ENCODE results near the gene DGAT2. TPM values are rescaled to one million over a fixed set of nuclear protein-coding genes. Genes with fewer than 3 reads are reported as not detected.

DGAT2 gene
- total RNA-seq, 1 donor from 2014 or later: 26.2 TPM

GRCh38 chr11:75789521-75789920 is 20.9 kb downstream of the DGAT2 start:
- DNase-seq (ENCODE audit: low spot score in 2 of 2): no peak
- intact Hi-C loops (cut with DNase I): no loop called here
- Histone ChIP-seq H3K36me3 (no peaks in the 10 kb centered on the region), H3K9me3 (no peaks in the 10 kb centered on the region), H3K27ac (no peak overlapping the region), H3K27me3 (no peaks in the 10 kb centered on the region), H3K4me1 (no peaks in the 10 kb centered on the region), H3K4me3 (no peak overlapping the region)
- TF ChIP-seq, protein P1, sequence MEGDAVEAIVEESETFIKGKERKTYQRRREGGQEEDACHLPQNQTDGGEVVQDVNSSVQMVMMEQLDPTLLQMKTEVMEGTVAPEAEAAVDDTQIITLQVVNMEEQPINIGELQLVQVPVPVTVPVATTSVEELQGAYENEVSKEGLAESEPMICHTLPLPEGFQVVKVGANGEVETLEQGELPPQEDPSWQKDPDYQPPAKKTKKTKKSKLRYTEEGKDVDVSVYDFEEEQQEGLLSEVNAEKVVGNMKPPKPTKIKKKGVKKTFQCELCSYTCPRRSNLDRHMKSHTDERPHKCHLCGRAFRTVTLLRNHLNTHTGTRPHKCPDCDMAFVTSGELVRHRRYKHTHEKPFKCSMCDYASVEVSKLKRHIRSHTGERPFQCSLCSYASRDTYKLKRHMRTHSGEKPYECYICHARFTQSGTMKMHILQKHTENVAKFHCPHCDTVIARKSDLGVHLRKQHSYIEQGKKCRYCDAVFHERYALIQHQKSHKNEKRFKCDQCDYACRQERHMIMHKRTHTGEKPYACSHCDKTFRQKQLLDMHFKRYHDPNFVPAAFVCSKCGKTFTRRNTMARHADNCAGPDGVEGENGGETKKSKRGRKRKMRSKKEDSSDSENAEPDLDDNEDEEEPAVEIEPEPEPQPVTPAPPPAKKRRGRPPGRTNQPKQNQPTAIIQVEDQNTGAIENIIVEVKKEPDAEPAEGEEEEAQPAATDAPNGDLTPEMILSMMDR (IDR thresholded peaks at IDR 0.05): no peak

DNA sequence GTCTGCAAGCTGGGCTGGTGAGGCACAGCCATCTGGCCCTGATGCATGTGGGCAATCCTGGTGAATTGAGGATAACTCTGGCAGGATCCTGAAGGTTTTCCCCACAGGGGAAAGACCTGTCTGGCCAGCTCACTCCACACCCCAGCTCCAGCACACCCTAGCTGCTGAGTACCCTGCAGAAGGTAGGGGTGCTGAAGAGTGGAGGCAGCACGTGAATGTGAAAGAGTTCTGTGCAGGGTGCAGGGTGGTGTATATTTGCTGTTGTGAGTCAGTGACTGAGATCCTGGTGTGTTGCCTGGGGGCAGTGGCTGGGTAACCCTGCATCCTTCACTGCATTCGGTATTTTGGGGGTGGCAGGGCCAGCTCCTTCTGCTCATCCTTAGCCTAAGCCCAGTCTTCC is 22.4 kb downstream of the DGAT2 start:
- Histone ChIP-seq H3K4me1 (no peaks in the 10 kb centered on the region), H3K27me3 (no peaks in the 10 kb centered on the region), H3K4me3 (no peak overlapping the region), H3K9me3 (no peaks in the 10 kb centered on the region), H3K36me3 (no peaks in the 10 kb centered on the region), H3K27ac (no peak overlapping the region)
- TF ChIP-seq, protein P1 (IDR thresholded peaks at IDR 0.05): no peak
- no peak for DNase-seq (ENCODE audit: low spot score in 2 of 2)
- intact Hi-C loops (cut with DNase I): no loop called here

GRCh38 chr11:75792127-75792731 is 23.7 kb downstream of the DGAT2 start:
- no peak for DNase-seq (ENCODE audit: low spot score in 2 of 2)

GRCh38 chr11:75792997-75793800 is 24.6 kb downstream of the DGAT2 start:
- Histone ChIP-seq H3K36me3 (no peaks in the 10 kb centered on the region), H3K9me3 (no peaks in the 10 kb centered on the region), H3K27ac (no peak overlapping the region), H3K27me3 (no peaks in the 10 kb centered on the region), H3K4me3 (no peak overlapping the region), H3K4me1 (no peaks in the 10 kb centered on the region)
- DNase-seq (ENCODE audit: low spot score in 2 of 2): no peak
- TF ChIP-seq, protein P1 (IDR thresholded peaks at IDR 0.05): no peak
- intact Hi-C loops (cut with DNase I): no loop called here

More at GRCh38 chr11:75792127-75792731, 23.7 kb downstream of the DGAT2 start:
- no peaks in the 10 kb centered on the region for H3K9me3 ChIP-seq
- TF ChIP-seq, protein P1 (IDR thresholded peaks at IDR 0.05): no peak
- intact Hi-C loops (cut with DNase I): no loop called here
- no peaks in the 10 kb centered on the region for H3K36me3 ChIP-seq
- H3K27ac ChIP-seq: no peak overlapping the region
- H3K4me3 ChIP-seq: no peak overlapping the region
- H3K27me3 ChIP-seq: no peaks in the 10 kb centered on the region
- H3K4me1 ChIP-seq: no peaks in the 10 kb centered on the region

GRCh38 chr11:75793966-75794365 is 25.4 kb downstream of the DGAT2 start:
- TF ChIP-seq, protein P1 (IDR thresholded peaks at IDR 0.05): no peak
- no peaks in the 10 kb centered on the region for H3K9me3 ChIP-seq
- H3K27ac ChIP-seq: no peak overlapping the region
- intact Hi-C loops (cut with DNase I): no loop called here
- no peak overlapping the region for H3K4me3 ChIP-seq
- no peaks in the 10 kb centered on the region for H3K36me3 ChIP-seq
- no peaks in the 10 kb centered on the region for H3K4me1 ChIP-seq
- DNase-seq (ENCODE audit: low spot score in 2 of 2): no peak
- H3K27me3 ChIP-seq: no peaks in the 10 kb centered on the region
